GM12878 (cell line): ENCODE measurements around the gene SLCO4A1. TPM values are rescaled to one million over a fixed set of nuclear protein-coding genes. Genes with fewer than 3 reads are reported as not detected.

Experiments
- ATAC-seq: fragments of 200-7000 bp; cut with Tn5 transposase; 3 replicates; pipeline ENCODE4 v1.9.1; 2020; ENCODE audit warnings: mild to moderate bottlenecking, moderate library complexity
- BruUV-seq: library from RNA; stranded (reverse); fragments of 400-500 nt; replicated peaks from 2 replicates; lab custom pipeline; 2021; lab: Mats Ljungman, UMichigan
- CTCF ChIA-PET: fragments of 300-600 bp; sonication (Branson Sonifier 250); formaldehyde crosslinking; extraction: SDS; loops from one replicate; lab custom pipeline; 2021; ENCODE audit warnings: inconsistent platforms; lab: Yijun Ruan, JAX
- POLR2A ChIA-PET: fragments of 350-600 bp; formaldehyde crosslinking; extraction: SDS; loops from one replicate; lab custom pipeline; 2021; ENCODE audit warnings: inconsistent platforms; lab: Charles Lee
- RAD21 ChIA-PET: fragments of 300-600 bp; sonication (Branson Sonifier 250); formaldehyde crosslinking; loops from one replicate; lab custom pipeline; 2023; ENCODE audit warnings: antibody characterized with exemption; ENCODE audit not compliant: unreplicated experiment; lab: Charles Lee
- SMC1A ChIA-PET: fragments of 300-600 bp; sonication (Branson Sonifier 250); formaldehyde crosslinking; loops from one replicate; lab custom pipeline; 2023; ENCODE audit not compliant: unreplicated experiment, uncharacterized antibody; lab: Charles Lee
- DNase-seq: peaks from one replicate; pipeline ENCODE4 v3.0.0-alpha.2; 2011; ENCODE audit warnings: low read depth, low spot score
- FAIRE-seq: peaks from 3 replicates; lab custom pipeline; 2011; peaks lifted over from hg19 to GRCh38; lab: Jason Lieb, UNC
- H2AFZ ChIP-seq: 2 replicates; pipeline ENCODE4 v1.6.0; 2011; ENCODE audit warnings: low read depth, low read length, control low read depth; ENCODE audit not compliant: control insufficient read depth
- H3K27ac ChIP-seq: 2 replicates; pipeline ENCODE4 v1.5.1; 2011; ENCODE audit warnings: control low read depth; ENCODE audit not compliant: control insufficient read depth, insufficient read depth
- H3K27me3 ChIP-seq, 2 experiments: replicated peaks in 1 of 2; 2 replicates each; pipeline versions ENCODE4 v1.6.0 to v1.6.1; 2011; ENCODE audit warnings: low read length in 1 of 2; ENCODE audit not compliant: control insufficient read depth in 2 of 2, insufficient read depth in 2 of 2
- H3K36me3 ChIP-seq, 2 experiments: 2 replicates each; pipeline ENCODE4 v1.5.1; 2011; ENCODE audit warnings: low read length in 1 of 2; ENCODE audit not compliant: control insufficient read depth in 2 of 2, insufficient read depth in 2 of 2
- H3K4me1 ChIP-seq: 2 replicates; pipeline ENCODE4 v1.6.1; 2011; ENCODE audit warnings: mild to moderate bottlenecking, low read length, moderate library complexity, mixed read lengths; ENCODE audit not compliant: control insufficient read depth, insufficient read depth
- H3K4me2 ChIP-seq: 2 replicates; pipeline ENCODE4 v1.6.0; 2011; ENCODE audit warnings: control low read depth; ENCODE audit not compliant: control insufficient read depth, insufficient read depth
- H3K4me3 ChIP-seq: fragments of 200-600 bp; sonication (generic); 2 replicates; pipeline ENCODE4 v1.5.1; 2016
- H3K79me2 ChIP-seq: 2 replicates; pipeline ENCODE4 v1.6.0; 2011; ENCODE audit warnings: low read length; ENCODE audit not compliant: control insufficient read depth, insufficient read depth
- H3K9ac ChIP-seq: 2 replicates; pipeline ENCODE4 v1.8.0; 2011; ENCODE audit warnings: low read length, control low read depth, mixed read lengths; ENCODE audit not compliant: control insufficient read depth, insufficient read depth
- H3K9me3 ChIP-seq: replicated peaks from 3 replicates; pipeline ENCODE4 v1.5.1; 2011; ENCODE audit warnings: mild to moderate bottlenecking, low read length; ENCODE audit not compliant: control insufficient read depth, insufficient read depth
- H4K20me1 ChIP-seq: 2 replicates; pipeline ENCODE4 v1.6.0; 2011; ENCODE audit not compliant: control insufficient read depth, insufficient read depth
- CTCF ChIP-seq, 3 experiments: IDR thresholded peaks in 2 of 3; conservative IDR thresholded peaks in 1 of 3; 2 replicates each; pipeline ENCODE4 v1.5.1; 2011; ENCODE audit warnings: low read depth in 3 of 3, low read length in 3 of 3, mild to moderate bottlenecking in 3 of 3, control low read depth in 2 of 3, moderate library complexity in 2 of 3, inconsistent platforms in 1 of 3, mixed read lengths in 1 of 3; ENCODE audit not compliant: control insufficient read depth in 2 of 3, insufficient read depth in 1 of 3; ENCODE audit errors: extremely low read depth in 1 of 3
- GATAD2B ChIP-seq: fragments of 450-650 bp; conservative IDR thresholded peaks from 2 replicates; pipeline ENCODE4 v1.6.1; 2017; ENCODE audit warnings: low read depth, mild to moderate bottlenecking, moderate library complexity
- NFYB ChIP-seq: IDR thresholded peaks from 2 replicates; pipeline ENCODE4 v1.6.1; 2011; ENCODE audit warnings: low read depth, mild to moderate bottlenecking, low read length, improper control_type of control experiment, moderate library complexity; ENCODE audit not compliant: insufficient read depth
- PAX8 ChIP-seq: fragments of 450-650 bp; IDR thresholded peaks from 2 replicates; pipeline ENCODE4 v1.6.1; 2017; ENCODE audit warnings: mild to moderate bottlenecking, moderate library complexity
- POLR2AphosphoS5 ChIP-seq: IDR thresholded peaks from 2 replicates; pipeline ENCODE4 v1.6.1; 2011; ENCODE audit warnings: mild to moderate bottlenecking, low read length, inconsistent platforms
- RAD51 ChIP-seq: fragments of 450-650 bp; IDR thresholded peaks from 2 replicates; pipeline ENCODE4 v1.6.1; 2016; ENCODE audit warnings: moderate library complexity, mild to moderate bottlenecking, inconsistent platforms
- RBBP5 ChIP-seq: fragments of 200-600 bp; sonication (generic); conservative IDR thresholded peaks from 2 replicates; pipeline ENCODE4 v1.6.1; 2016
- SMARCA5 ChIP-seq: fragments of 450-650 bp; IDR thresholded peaks from 2 replicates; pipeline ENCODE4 v1.6.1; 2017; ENCODE audit warnings: mild to moderate bottlenecking
- SMC3 ChIP-seq: IDR thresholded peaks from 2 replicates; pipeline ENCODE4 v1.6.1; 2011; ENCODE audit warnings: low read length, improper control_type of control experiment, borderline replicate concordance
- SP1 ChIP-seq: IDR thresholded peaks from one replicate; pipeline ENCODE4 v1.6.1; 2011; ENCODE audit warnings: low read depth, low read length
- STAT1 ChIP-seq: fragments of 450-650 bp; conservative IDR thresholded peaks from 2 replicates; pipeline ENCODE4 v1.6.1; 2014; ENCODE audit warnings: antibody characterized with exemption, mild to moderate bottlenecking
- TCF3 ChIP-seq: IDR thresholded peaks from 2 replicates; pipeline ENCODE4 v1.6.1; 2012; ENCODE audit warnings: low read depth, mild to moderate bottlenecking, low read length, borderline replicate concordance; ENCODE audit not compliant: insufficient read depth
- WRNIP1 ChIP-seq: IDR thresholded peaks from 2 replicates; pipeline ENCODE4 v1.6.1; 2011; ENCODE audit warnings: low read depth, low read length, improper control_type of control experiment, borderline replicate concordance
- ZNF622 ChIP-seq: fragments of 450-650 bp; IDR thresholded peaks from 2 replicates; pipeline ENCODE4 v1.6.1; 2017; ENCODE audit warnings: mild to moderate bottlenecking, inconsistent platforms
- WGBS: methylation state at CpG from one replicate; pipeline ENCODE4 v1.1.6; 2016; ENCODE audit warnings: low lambda C conversion rate; ENCODE audit not compliant: insufficient replicate concordance, insufficient coverage; ENCODE audit errors: missing lambda C conversion rate; 5-methylcytosine and 5-hydroxymethylcytosine counted together
- in situ Hi-C: fragments of 300-500 bp; cut with MboI; formaldehyde crosslinking; loops from 9 replicates; pipeline ENCODE4 v1.14.3; 2018; ENCODE audit warnings: mixed read lengths
- intact Hi-C: fragments of 100-400 bp; cut with micrococcal nuclease; formaldehyde crosslinking; loops from one replicate; pipeline ENCODE4 v1.14.2; 2022; ENCODE audit not compliant: unreplicated experiment
- polyA plus RNA-seq, 11 experiments: library from polyadenylated mRNA; depleted of rRNA in 4 of 11; unstranded in 6 of 11; stranded (reverse) in 5 of 11; fragments of >200 nt; fragmentation: Nextera tagmentation in 4 of 11; fragmentation: Illumina TruSeq in 1 of 11; extraction: Ambion mirVana in 4 of 11; extraction: Trizol in 1 of 11; gene quantifications; 1 replicate in 1 of 11; 2 replicates in 10 of 11; pipeline versions ENCODE4 v1.2.1 to v1.2.3, GENCODE V29; 2011 to 2016; ENCODE audit warnings: inconsistent platforms in 2 of 11, missing spikeins in 2 of 11, low read depth in 1 of 11
- total RNA-seq, 4 experiments: library from RNA; depleted of rRNA in 3 of 4; stranded (reverse); fragments of >200 nt in 3 of 4; fragmentation: Illumina TruSeq in 1 of 4; extraction: Trizol in 1 of 4; gene quantifications; 2 replicates each; pipeline versions ENCODE4 v1.2.1 to v1.2.3, GENCODE V29; 2013 to 2021
- TF ChIP-seq, protein P1 (sequence below): fragments of 450-650 bp; IDR thresholded peaks from 2 replicates; pipeline ENCODE4 v1.6.1; 2016; ENCODE audit warnings: mild to moderate bottlenecking, moderate library complexity, borderline replicate concordance
- TF ChIP-seq, protein P2 (sequence below): fragments of 450-650 bp; IDR thresholded peaks from 2 replicates; pipeline ENCODE4 v1.6.1; 2017; ENCODE audit warnings: mild to moderate bottlenecking, low read depth, inconsistent platforms; ENCODE audit not compliant: poor library complexity, severe bottlenecking

The SLCO4A1 gene
- total and polyA plus RNA-seq, 10 of the 15 experiments (the other 5 are each of a cell fraction or from before 2014, with no cell fraction given) = 2.1 to 30.7 (median 12.0) TPM

DNA sequence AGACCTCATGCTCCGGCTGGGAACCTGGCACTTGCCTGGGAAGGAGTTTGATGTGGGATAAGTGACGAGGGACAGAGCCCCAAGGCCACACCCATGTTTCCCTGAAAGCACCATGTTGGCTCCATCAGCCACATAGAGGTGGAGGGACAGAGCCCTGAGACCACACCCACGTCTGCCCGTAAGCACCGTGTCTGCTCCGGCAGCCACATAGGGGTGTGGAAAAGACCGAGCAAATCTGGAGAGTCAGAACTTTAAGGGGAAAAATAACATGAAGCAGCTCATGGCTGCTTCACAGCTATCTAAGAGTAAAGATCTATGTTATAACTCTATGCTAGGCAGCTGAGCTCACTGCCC lies 15.3 kb downstream of the SLCO4A1 start (continued):
- TF ChIP-seq, protein P1, sequence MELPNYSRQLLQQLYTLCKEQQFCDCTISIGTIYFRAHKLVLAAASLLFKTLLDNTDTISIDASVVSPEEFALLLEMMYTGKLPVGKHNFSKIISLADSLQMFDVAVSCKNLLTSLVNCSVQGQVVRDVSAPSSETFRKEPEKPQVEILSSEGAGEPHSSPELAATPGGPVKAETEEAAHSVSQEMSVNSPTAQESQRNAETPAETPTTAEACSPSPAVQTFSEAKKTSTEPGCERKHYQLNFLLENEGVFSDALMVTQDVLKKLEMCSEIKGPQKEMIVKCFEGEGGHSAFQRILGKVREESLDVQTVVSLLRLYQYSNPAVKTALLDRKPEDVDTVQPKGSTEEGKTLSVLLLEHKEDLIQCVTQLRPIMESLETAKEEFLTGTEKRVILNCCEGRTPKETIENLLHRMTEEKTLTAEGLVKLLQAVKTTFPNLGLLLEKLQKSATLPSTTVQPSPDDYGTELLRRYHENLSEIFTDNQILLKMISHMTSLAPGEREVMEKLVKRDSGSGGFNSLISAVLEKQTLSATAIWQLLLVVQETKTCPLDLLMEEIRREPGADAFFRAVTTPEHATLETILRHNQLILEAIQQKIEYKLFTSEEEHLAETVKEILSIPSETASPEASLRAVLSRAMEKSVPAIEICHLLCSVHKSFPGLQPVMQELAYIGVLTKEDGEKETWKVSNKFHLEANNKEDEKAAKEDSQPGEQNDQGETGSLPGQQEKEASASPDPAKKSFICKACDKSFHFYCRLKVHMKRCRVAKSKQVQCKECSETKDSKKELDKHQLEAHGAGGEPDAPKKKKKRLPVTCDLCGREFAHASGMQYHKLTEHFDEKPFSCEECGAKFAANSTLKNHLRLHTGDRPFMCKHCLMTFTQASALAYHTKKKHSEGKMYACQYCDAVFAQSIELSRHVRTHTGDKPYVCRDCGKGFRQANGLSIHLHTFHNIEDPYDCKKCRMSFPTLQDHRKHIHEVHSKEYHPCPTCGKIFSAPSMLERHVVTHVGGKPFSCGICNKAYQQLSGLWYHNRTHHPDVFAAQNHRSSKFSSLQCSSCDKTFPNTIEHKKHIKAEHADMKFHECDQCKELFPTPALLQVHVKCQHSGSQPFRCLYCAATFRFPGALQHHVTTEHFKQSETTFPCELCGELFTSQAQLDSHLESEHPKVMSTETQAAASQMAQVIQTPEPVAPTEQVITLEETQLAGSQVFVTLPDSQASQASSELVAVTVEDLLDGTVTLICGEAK = no peak

- H3K4me2 ChIP-seq = no peak overlapping the region
- no peak overlapping the region for H3K4me3 ChIP-seq
- H3K27me3 ChIP-seq = no peaks in the 10 kb centered on the region
- intact Hi-C loops (no loop called here), in situ Hi-C loops (loop anchor here (10.0 kb wide), 1 partner anchor 137 kb away; the partner anchor contains the start of gene MRGBP)
- FAIRE-seq = no peak
- POLR2A ChIA-PET = no interaction called here
- H3K9ac ChIP-seq = no peak overlapping the region
- SMC1A ChIA-PET = interaction anchor here (0.7 kb wide), 1 partner anchor 118 kb away, joined by 3 read pairs; no protein-coding TSS in a partner anchor
- no peaks in the 10 kb centered on the region for H3K9me3 ChIP-seq
- 95% methylated on average over 19 of the region's 19 CpGs for WGBS
- CTCF ChIA-PET = no interaction called here
- BruUV-seq = no TSS peak
- no peaks in the 10 kb centered on the region for H4K20me1 ChIP-seq
- ATAC-seq = no peak
- RAD21 ChIA-PET = no interaction called here
- H3K79me2 ChIP-seq = peaks cover 10% of the 10 kb centered on the region
- H2AFZ ChIP-seq = no peak overlapping the region
- peaks cover 3 to 31% of the 10 kb centered on the region in 2 experiments; a peak in 3 of 4 replicates for H3K36me3 ChIP-seq
- no peak for DNase-seq
- H3K4me1 ChIP-seq = peaks cover 17% of the 10 kb centered on the region
- H3K27ac ChIP-seq = no peak overlapping the region
- TF ChIP-seq SMARCA5 (no peak), POLR2AphosphoS5 (no peak), RBBP5 (no peak), SMC3 (no peak), NFYB (no peak), SP1 (no peak), WRNIP1 (no peak), TCF3 (no peak), STAT1 (no peak), PAX8 (no peak), RAD51 (no peak), ZNF622 (no peak), GATAD2B (no peak), CTCF (IDR thresholded peaks at IDR 0.05 in 2 of 3, conservative IDR thresholded peaks at IDR 0.05 in 1 of 3; ENCODE audit: control insufficient read depth in 2 of 3, extremely low read depth in 1 of 3, insufficient read depth in 1 of 3, low read depth in 3 of 3, low read length in 3 of 3) (no peak)
- TF ChIP-seq, protein P2, sequence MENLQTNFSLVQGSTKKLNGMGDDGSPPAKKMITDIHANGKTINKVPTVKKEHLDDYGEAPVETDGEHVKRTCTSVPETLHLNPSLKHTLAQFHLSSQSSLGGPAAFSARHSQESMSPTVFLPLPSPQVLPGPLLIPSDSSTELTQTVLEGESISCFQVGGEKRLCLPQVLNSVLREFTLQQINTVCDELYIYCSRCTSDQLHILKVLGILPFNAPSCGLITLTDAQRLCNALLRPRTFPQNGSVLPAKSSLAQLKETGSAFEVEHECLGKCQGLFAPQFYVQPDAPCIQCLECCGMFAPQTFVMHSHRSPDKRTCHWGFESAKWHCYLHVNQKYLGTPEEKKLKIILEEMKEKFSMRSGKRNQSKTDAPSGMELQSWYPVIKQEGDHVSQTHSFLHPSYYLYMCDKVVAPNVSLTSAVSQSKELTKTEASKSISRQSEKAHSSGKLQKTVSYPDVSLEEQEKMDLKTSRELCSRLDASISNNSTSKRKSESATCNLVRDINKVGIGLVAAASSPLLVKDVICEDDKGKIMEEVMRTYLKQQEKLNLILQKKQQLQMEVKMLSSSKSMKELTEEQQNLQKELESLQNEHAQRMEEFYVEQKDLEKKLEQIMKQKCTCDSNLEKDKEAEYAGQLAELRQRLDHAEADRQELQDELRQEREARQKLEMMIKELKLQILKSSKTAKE = no peak
These were observed 15.7 kb downstream of the SLCO4A1 start for GRCh38 chr20:62657956-62658355.
